ENCODE data around the gene TBX19. TPM values are rescaled to one million over a fixed set of nuclear protein-coding genes. Genes with fewer than 3 reads are reported as not detected.

The TBX19 gene
- total and polyA plus RNA-seq, 10 of the 15 experiments (the other 5 are each of a cell fraction or from before 2014, with no cell fraction given): 0.13 to 6.9 (median 1.2) TPM

DNA sequence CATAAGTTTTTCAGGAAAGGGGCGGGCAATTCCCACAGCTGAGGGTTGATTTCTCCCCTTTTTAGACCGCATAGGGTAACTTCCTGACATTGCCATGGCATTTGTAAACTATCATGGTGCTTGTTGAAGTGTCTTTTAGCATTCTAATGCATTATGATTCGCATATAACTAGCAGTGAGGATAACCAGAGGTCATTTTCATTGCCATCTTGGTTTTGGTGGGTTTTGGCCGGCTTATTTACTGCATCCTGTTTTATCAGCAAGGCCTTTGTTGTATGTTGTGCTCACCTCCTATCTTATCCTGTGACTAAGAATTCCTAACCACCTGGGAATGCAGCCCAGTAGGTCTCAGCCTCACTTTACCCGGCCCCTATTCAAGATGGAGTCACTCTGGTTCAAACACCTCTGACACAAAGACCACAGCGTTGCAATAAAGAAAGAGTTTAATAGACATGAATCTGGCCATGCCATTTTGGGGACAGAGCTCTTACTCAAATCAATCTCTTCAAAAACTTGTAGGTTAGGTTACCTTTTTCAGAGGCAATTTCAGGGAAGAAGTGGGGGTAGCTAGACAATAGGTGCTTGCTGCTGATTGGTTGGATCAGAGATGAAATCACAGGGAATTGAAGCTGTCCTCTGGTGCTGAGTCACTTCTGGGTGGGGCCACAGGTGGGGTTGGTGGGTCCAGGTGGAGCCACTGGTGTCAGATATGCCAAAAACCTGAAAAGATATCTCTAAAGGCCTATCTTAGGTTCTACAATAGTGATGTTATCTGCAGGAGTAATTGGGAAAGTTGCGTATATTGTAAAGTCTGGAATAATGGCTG lies 23.3 kb downstream of the TBX19 start:
- intact Hi-C loops (cut with micrococcal nuclease; ENCODE audit: unreplicated experiment) (no loop called here), in situ Hi-C loops (cut with MboI) (no loop called here)
- Histone ChIP-seq H3K79me2 (ENCODE audit: control insufficient read depth, insufficient read depth, low read length) (no peaks in the 10 kb centered on the region), H3K9ac (ENCODE audit: control insufficient read depth, insufficient read depth, low read length) (no peak overlapping the region), H3K4me1 (ENCODE audit: control insufficient read depth, insufficient read depth, low read length) (no peaks in the 10 kb centered on the region), H3K4me3 (no peak overlapping the region), H3K27me3 (replicated peaks in 1 of 2; ENCODE audit: control insufficient read depth in 2 of 2, insufficient read depth in 2 of 2, low read length in 1 of 2) (no peaks in the 10 kb centered on the region), H4K20me1 (ENCODE audit: control insufficient read depth, insufficient read depth) (no peaks in the 10 kb centered on the region), H2AFZ (ENCODE audit: control insufficient read depth, low read depth, low read length) (no peak overlapping the region), H3K36me3 (ENCODE audit: control insufficient read depth in 2 of 2, insufficient read depth in 2 of 2, low read length in 1 of 2) (no peaks in the 10 kb centered on the region), H3K27ac (ENCODE audit: control insufficient read depth, insufficient read depth) (no peak overlapping the region), H3K9me3 (replicated peaks; ENCODE audit: control insufficient read depth, insufficient read depth, low read length) (no peaks in the 10 kb centered on the region), H3K4me2 (ENCODE audit: control insufficient read depth, insufficient read depth) (no peak overlapping the region)
- CTCF ChIA-PET: interaction anchor here (1.1 to 1.2 kb wide), 2 partner anchors 18 to 69 kb away, joined by 3 to 6 read pairs; no protein-coding TSS in a partner anchor
- WGBS (ENCODE audit: insufficient coverage, insufficient replicate concordance, low lambda C conversion rate, missing lambda C conversion rate): 78% methylated on average over 7 of the region's 7 CpGs
- POLR2A ChIA-PET: no interaction called here
- ATAC-seq (no peak), FAIRE-seq (no peak), DNase-seq (ENCODE audit: low read depth, low spot score) (no peak)
- SMC1A ChIA-PET (ENCODE audit: uncharacterized antibody, unreplicated experiment): interaction anchor here (0.9 to 1.4 kb wide), 2 partner anchors 8 to 69 kb away, joined by 3 read pairs; no protein-coding TSS in a partner anchor
- TF ChIP-seq ZNF217 (IDR thresholded peaks at IDR 0.05): no peak
- TF ChIP-seq JUND (IDR thresholded peaks at IDR 0.05; ENCODE audit: low read depth, low read length): no peak
- no peak for TF ChIP-seq POLR2AphosphoS5 (IDR thresholded peaks at IDR 0.05; ENCODE audit: low read length)
- TF ChIP-seq TARDBP (IDR thresholded peaks at IDR 0.05; ENCODE audit: borderline replicate concordance): no peak
- no peak for TF ChIP-seq MTA2 (IDR thresholded peaks at IDR 0.05; ENCODE audit: low read depth)
- no peak for TF ChIP-seq TBL1XR1 (IDR thresholded peaks at IDR 0.05; ENCODE audit: low read depth, low read length)
- TF ChIP-seq MEF2B (IDR thresholded peaks at IDR 0.05; ENCODE audit: partially characterized antibody, poor library complexity, severe bottlenecking): no peak
- TF ChIP-seq BCL11A (IDR thresholded peaks at IDR 0.05; ENCODE audit: low read depth, low read length): no peak
- TF ChIP-seq, protein P1, sequence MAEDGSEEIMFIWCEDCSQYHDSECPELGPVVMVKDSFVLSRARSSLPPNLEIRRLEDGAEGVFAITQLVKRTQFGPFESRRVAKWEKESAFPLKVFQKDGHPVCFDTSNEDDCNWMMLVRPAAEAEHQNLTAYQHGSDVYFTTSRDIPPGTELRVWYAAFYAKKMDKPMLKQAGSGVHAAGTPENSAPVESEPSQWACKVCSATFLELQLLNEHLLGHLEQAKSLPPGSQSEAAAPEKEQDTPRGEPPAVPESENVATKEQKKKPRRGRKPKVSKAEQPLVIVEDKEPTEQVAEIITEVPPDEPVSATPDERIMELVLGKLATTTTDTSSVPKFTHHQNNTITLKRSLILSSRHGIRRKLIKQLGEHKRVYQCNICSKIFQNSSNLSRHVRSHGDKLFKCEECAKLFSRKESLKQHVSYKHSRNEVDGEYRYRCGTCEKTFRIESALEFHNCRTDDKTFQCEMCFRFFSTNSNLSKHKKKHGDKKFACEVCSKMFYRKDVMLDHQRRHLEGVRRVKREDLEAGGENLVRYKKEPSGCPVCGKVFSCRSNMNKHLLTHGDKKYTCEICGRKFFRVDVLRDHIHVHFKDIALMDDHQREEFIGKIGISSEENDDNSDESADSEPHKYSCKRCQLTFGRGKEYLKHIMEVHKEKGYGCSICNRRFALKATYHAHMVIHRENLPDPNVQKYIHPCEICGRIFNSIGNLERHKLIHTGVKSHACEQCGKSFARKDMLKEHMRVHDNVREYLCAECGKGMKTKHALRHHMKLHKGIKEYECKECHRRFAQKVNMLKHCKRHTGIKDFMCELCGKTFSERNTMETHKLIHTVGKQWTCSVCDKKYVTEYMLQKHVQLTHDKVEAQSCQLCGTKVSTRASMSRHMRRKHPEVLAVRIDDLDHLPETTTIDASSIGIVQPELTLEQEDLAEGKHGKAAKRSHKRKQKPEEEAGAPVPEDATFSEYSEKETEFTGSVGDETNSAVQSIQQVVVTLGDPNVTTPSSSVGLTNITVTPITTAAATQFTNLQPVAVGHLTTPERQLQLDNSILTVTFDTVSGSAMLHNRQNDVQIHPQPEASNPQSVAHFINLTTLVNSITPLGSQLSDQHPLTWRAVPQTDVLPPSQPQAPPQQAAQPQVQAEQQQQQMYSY (CRISPR knock-in tag; IDR thresholded peaks at IDR 0.05): no peak
- TF ChIP-seq, protein P2, sequence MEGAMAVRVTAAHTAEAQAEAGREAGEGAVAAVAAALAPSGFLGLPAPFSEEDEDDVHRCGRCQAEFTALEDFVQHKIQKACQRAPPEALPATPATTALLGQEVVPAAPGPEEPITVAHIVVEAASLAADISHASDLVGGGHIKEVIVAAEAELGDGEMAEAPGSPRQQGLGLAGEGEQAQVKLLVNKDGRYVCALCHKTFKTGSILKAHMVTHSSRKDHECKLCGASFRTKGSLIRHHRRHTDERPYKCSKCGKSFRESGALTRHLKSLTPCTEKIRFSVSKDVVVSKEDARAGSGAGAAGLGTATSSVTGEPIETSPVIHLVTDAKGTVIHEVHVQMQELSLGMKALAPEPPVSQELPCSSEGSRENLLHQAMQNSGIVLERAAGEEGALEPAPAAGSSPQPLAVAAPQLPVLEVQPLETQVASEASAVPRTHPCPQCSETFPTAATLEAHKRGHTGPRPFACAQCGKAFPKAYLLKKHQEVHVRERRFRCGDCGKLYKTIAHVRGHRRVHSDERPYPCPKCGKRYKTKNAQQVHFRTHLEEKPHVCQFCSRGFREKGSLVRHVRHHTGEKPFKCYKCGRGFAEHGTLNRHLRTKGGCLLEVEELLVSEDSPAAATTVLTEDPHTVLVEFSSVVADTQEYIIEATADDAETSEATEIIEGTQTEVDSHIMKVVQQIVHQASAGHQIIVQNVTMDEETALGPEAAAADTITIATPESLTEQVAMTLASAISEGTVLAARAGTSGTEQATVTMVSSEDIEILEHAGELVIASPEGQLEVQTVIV (IDR thresholded peaks at IDR 0.05; ENCODE audit: borderline replicate concordance, partially characterized antibody): no peak
- no peak for TF ChIP-seq RB1 (IDR thresholded peaks at IDR 0.05; ENCODE audit: borderline replicate concordance)
- no peak for TF ChIP-seq MTA3 (IDR thresholded peaks at IDR 0.05; ENCODE audit: borderline replicate concordance, low read length)
- TF ChIP-seq ZZZ3 (IDR thresholded peaks at IDR 0.05; ENCODE audit: control insufficient read depth, insufficient read length, low read depth): no peak
- TF ChIP-seq YBX1 (IDR thresholded peaks at IDR 0.05): no peak
- RAD21 ChIA-PET (ENCODE audit: unreplicated experiment): no interaction called here
- BruUV-seq (replicated peaks): no TSS peak
